ENCODE measurements around the gene ZNF791.

DNA sequence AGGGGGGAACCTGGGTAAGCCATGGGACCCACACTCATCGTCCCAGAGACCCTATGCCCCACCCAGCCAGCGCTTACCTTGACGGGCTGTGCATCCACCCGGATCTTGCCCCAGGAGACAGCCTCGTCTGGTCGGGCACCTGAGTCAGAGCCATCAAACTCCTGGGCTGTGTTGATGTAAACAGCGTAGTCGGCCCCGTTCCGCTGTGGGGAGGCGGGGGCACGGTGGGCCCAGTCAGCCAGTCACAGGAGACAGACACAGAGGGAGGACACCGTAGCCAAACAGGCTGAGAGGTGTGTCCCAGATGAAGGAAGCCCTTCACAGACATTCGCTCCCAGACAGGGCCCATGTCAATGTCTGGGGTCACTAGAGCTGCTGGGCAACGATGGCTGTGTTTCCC lies 65.2 kb downstream of the ZNF791 start:
- TF ChIP-seq, protein P1, sequence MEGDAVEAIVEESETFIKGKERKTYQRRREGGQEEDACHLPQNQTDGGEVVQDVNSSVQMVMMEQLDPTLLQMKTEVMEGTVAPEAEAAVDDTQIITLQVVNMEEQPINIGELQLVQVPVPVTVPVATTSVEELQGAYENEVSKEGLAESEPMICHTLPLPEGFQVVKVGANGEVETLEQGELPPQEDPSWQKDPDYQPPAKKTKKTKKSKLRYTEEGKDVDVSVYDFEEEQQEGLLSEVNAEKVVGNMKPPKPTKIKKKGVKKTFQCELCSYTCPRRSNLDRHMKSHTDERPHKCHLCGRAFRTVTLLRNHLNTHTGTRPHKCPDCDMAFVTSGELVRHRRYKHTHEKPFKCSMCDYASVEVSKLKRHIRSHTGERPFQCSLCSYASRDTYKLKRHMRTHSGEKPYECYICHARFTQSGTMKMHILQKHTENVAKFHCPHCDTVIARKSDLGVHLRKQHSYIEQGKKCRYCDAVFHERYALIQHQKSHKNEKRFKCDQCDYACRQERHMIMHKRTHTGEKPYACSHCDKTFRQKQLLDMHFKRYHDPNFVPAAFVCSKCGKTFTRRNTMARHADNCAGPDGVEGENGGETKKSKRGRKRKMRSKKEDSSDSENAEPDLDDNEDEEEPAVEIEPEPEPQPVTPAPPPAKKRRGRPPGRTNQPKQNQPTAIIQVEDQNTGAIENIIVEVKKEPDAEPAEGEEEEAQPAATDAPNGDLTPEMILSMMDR (optimal IDR thresholded peaks at IDR 0.05 in 1 of 3, IDR thresholded peaks at IDR 0.05 in 1 of 3, conservative IDR thresholded peaks at IDR 0.05 in 1 of 3; ENCODE audit: extremely low read depth in 1 of 3, insufficient read depth in 2 of 3, low read length in 3 of 3) = no peak
- no peak for TF ChIP-seq EZH2 (IDR thresholded peaks at IDR 0.05; ENCODE audit: low read length)
